Ecto neural progenitor cell (in vitro differentiated cells): ENCODE data around the gene HOXA7.

Experiments
- DNase-seq: peaks from one replicate; pipeline ENCODE4 v3.0.0-alpha.2; 2018; ENCODE audit warnings: low spot score

HOXA7 gene

GRCh38 chr7:27119412-27119911, 37.0 kb downstream of the HOXA7 start:
- DNase-seq = peak; percentile 17

GRCh38 chr7:27118580-27118979, 37.9 kb downstream of the HOXA7 start:
- peak; percentile 29 for DNase-seq

- DNase-seq = no peak
Observed at GRCh38 chr7:27117887-27118491, 38.5 kb downstream of the HOXA7 start.

GRCh38 chr7:27116962-27117886, 39.3 kb downstream of the HOXA7 start:
- DNase-seq = no peak

GRCh38 chr7:27116031-27116961, 40.2 kb downstream of the HOXA7 start:
- DNase-seq = no peak

- DNase-seq = no peak
Observed at GRCh38 chr7:27115221-27116026, 41.1 kb downstream of the HOXA7 start.

GRCh38 chr7:27114881-27115220, 41.6 kb downstream of the HOXA7 start:
- no peak for DNase-seq

- no peak for DNase-seq
Observed at GRCh38 chr7:27113991-27114769, 42.3 kb downstream of the HOXA7 start.

- peak; percentile 64 for DNase-seq
Observed at GRCh38 chr7:27112955-27113949, 43.2 kb downstream of the HOXA7 start.

- no peak for DNase-seq
Observed at GRCh38 chr7:27112361-27112760, 44.1 kb downstream of the HOXA7 start.

- no peak for DNase-seq
Observed at GRCh38 chr7:27111751-27112277, 44.7 kb downstream of the HOXA7 start.

GRCh38 chr7:27111042-27111750, 45.3 kb downstream of the HOXA7 start:
- DNase-seq = no peak

GRCh38 chr7:27110186-27111031, 46.1 kb downstream of the HOXA7 start:
- peak; percentile 68 for DNase-seq

GRCh38 chr7:27109466-27110185, 46.8 kb downstream of the HOXA7 start:
- DNase-seq = no peak

- peak; percentile 57 for DNase-seq
Observed at GRCh38 chr7:27108390-27109127, 47.9 kb downstream of the HOXA7 start.
